Suprapubic skin (tissue), 3 donors: ENCODE measurements around the gene DFFA.

Experiments
- POLR2AphosphoS5 ChIP-seq, 3 donors: sonication (generic); formaldehyde crosslinking; IDR thresholded peaks; one replicate each; pipeline ENCODE4 v1.6.1; 2017; ENCODE audit warnings: antibody characterized with exemption in 3 of 3
- TF ChIP-seq, protein P1 (sequence below), 2 donors: fragments of 200-600 bp in 1 of 2; fragments of 450-650 bp in 1 of 2; sonication (generic) in 1 of 2; IDR thresholded peaks; one replicate each; pipeline ENCODE4 v1.5.1; 2016 to 2019; ENCODE audit warnings: antibody characterized with exemption in 2 of 2, mild to moderate bottlenecking in 1 of 2, moderate library complexity in 1 of 2

DNA sequence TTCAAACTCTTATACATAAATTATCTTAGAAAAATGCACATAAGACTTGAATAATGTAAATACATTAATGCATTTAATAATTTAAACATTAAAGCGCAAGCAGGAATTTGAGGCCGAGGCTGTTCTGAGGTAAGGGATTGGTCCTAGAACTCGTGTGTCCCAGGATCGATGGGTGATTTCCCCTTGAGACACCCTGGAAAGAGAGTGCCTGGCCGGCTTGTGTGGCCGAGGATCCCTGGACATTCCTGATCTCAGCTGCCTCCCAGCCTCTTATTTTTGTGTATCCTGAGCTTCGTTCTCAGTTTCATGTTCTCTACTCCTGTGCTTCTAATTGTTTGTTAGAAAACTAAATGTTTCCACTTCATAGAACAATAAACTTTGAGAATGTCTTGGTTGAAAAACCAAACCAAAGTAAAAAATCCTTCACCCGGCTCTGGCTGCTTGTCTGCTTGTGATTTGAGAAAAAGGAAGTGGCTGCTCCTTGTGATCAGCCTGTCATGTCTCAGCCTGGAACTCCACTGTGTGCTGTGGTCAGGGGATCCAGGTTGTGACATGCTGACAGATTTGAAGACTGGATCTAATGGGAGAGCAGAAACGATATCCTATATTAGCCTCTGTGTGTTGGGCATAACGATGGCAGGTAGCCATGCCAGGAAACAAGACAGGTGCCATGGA, 43.1 kb upstream of the DFFA start:
- TF ChIP-seq POLR2AphosphoS5 (IDR thresholded peaks at IDR 0.05): no peak
- TF ChIP-seq, protein P1, sequence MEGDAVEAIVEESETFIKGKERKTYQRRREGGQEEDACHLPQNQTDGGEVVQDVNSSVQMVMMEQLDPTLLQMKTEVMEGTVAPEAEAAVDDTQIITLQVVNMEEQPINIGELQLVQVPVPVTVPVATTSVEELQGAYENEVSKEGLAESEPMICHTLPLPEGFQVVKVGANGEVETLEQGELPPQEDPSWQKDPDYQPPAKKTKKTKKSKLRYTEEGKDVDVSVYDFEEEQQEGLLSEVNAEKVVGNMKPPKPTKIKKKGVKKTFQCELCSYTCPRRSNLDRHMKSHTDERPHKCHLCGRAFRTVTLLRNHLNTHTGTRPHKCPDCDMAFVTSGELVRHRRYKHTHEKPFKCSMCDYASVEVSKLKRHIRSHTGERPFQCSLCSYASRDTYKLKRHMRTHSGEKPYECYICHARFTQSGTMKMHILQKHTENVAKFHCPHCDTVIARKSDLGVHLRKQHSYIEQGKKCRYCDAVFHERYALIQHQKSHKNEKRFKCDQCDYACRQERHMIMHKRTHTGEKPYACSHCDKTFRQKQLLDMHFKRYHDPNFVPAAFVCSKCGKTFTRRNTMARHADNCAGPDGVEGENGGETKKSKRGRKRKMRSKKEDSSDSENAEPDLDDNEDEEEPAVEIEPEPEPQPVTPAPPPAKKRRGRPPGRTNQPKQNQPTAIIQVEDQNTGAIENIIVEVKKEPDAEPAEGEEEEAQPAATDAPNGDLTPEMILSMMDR (IDR thresholded peaks at IDR 0.05): no peak
